ENCODE data around the gene EIF3I.

EIF3I gene

GRCh38 chr1:32221980-32222755 lies at the start of gene EIF3I, which contains the start of gene TMEM234:
TSS of gene EIF3I (plus strand) at chr1:32222407. CDS start at chr1:32222442, 35 bp downstream.
TSS of gene TMEM234 (minus strand) at chr1:32222353. CDS start at chr1:32222322, 31 bp downstream.
- Histone ChIP-seq H3K9ac (ENCODE audit: low read depth, low read length) (peak within 1 kb of the TSS; percentile 74), H3K27me3 (ENCODE audit: control insufficient read depth, insufficient read depth, low read length) (no peaks in the 10 kb centered on the region), H3K9me3 (ENCODE audit: control insufficient read depth, insufficient read depth, low read length) (no peaks in the 10 kb centered on the region), H3K4me1 (ENCODE audit: control insufficient read depth, insufficient read depth, low read length) (no peaks in the 10 kb centered on the region), H3K4me3 (ENCODE audit: low read depth, low read length) (peak within 1 kb of the TSS; percentile 96), H3K36me3 (ENCODE audit: control insufficient read depth, insufficient read depth, low read length) (peaks cover 22% of the 10 kb centered on the region)

- no peak overlapping the region for H3K9ac ChIP-seq (ENCODE audit: low read depth, low read length)
- H3K27me3 ChIP-seq (ENCODE audit: control insufficient read depth, insufficient read depth, low read length): no peaks in the 10 kb centered on the region
- no peaks in the 10 kb centered on the region for H3K9me3 ChIP-seq (ENCODE audit: control insufficient read depth, insufficient read depth, low read length)
- H3K36me3 ChIP-seq (ENCODE audit: control insufficient read depth, insufficient read depth, low read length): peaks cover 38% of the 10 kb centered on the region
- H3K4me3 ChIP-seq (ENCODE audit: low read depth, low read length): no peak overlapping the region
- H3K4me1 ChIP-seq (ENCODE audit: control insufficient read depth, insufficient read depth, low read length): peaks cover under 1% of the 10 kb centered on the region
Measured at GRCh38 chr1:32172621-32173245, 49.5 kb upstream of the EIF3I start.

- Histone ChIP-seq H3K4me1 (ENCODE audit: control insufficient read depth, insufficient read depth, low read length) (peaks cover 11% of the 10 kb centered on the region), H3K9me3 (ENCODE audit: control insufficient read depth, insufficient read depth, low read length) (no peaks in the 10 kb centered on the region)
Measured at GRCh38 chr1:32178380-32179192, 43.6 kb upstream of the EIF3I start.

GRCh38 chr1:32179193-32179442 lies 43.1 kb upstream of the EIF3I start:
- H3K9ac ChIP-seq (ENCODE audit: low read depth, low read length): peak overlapping the region; percentile 67
- H3K4me1 ChIP-seq (ENCODE audit: control insufficient read depth, insufficient read depth, low read length): peaks cover 11% of the 10 kb centered on the region

More at GRCh38 chr1:32178380-32179192, 43.6 kb upstream of the EIF3I start:
- Histone ChIP-seq H3K9ac (ENCODE audit: low read depth, low read length) (peak overlapping the region; percentile 67), H3K36me3 (ENCODE audit: control insufficient read depth, insufficient read depth, low read length) (peaks cover 12% of the 10 kb centered on the region), H3K27me3 (ENCODE audit: control insufficient read depth, insufficient read depth, low read length) (no peaks in the 10 kb centered on the region), H3K4me3 (ENCODE audit: low read depth, low read length) (peak overlapping the region; percentile 81)

GRCh38 chr1:32179443-32180185 lies 42.6 kb upstream of the EIF3I start, which contains the start of gene TXLNA:
TSS of gene TXLNA (plus strand) at chr1:32179675. CDS start at chr1:32180346, 671 bp downstream.
- Histone ChIP-seq H3K4me1 (ENCODE audit: control insufficient read depth, insufficient read depth, low read length) (peaks cover 11% of the 10 kb centered on the region), H3K9ac (ENCODE audit: low read depth, low read length) (peak within 1 kb of the TSS; percentile 90), H3K27me3 (ENCODE audit: control insufficient read depth, insufficient read depth, low read length) (no peaks in the 10 kb centered on the region), H3K36me3 (ENCODE audit: control insufficient read depth, insufficient read depth, low read length) (peaks cover 20% of the 10 kb centered on the region), H3K9me3 (ENCODE audit: control insufficient read depth, insufficient read depth, low read length) (no peaks in the 10 kb centered on the region), H3K4me3 (ENCODE audit: low read depth, low read length) (peak within 1 kb of the TSS; percentile 81)

More at GRCh38 chr1:32179193-32179442, 43.1 kb upstream of the EIF3I start:
- no peaks in the 10 kb centered on the region for H3K27me3 ChIP-seq (ENCODE audit: control insufficient read depth, insufficient read depth, low read length)
- no peaks in the 10 kb centered on the region for H3K9me3 ChIP-seq (ENCODE audit: control insufficient read depth, insufficient read depth, low read length)
- peak overlapping the region; percentile 81 for H3K4me3 ChIP-seq (ENCODE audit: low read depth, low read length)
- peaks cover 15% of the 10 kb centered on the region for H3K36me3 ChIP-seq (ENCODE audit: control insufficient read depth, insufficient read depth, low read length)

- Histone ChIP-seq H3K36me3 (ENCODE audit: control insufficient read depth, insufficient read depth, low read length) (peaks cover 26% of the 10 kb centered on the region), H3K4me1 (ENCODE audit: control insufficient read depth, insufficient read depth, low read length) (peaks cover 11% of the 10 kb centered on the region), H3K9ac (ENCODE audit: low read depth, low read length) (peak overlapping the region; percentile 90)
Measured at GRCh38 chr1:32180186-32181060, 41.8 kb upstream of the EIF3I start.

GRCh38 chr1:32181065-32181464 lies 41.1 kb upstream of the EIF3I start:
- H3K4me3 ChIP-seq (ENCODE audit: low read depth, low read length): peak overlapping the region; percentile 81
- H3K9ac ChIP-seq (ENCODE audit: low read depth, low read length): no peak overlapping the region
- peaks cover 11% of the 10 kb centered on the region for H3K4me1 ChIP-seq (ENCODE audit: control insufficient read depth, insufficient read depth, low read length)
- no peaks in the 10 kb centered on the region for H3K9me3 ChIP-seq (ENCODE audit: control insufficient read depth, insufficient read depth, low read length)
- H3K27me3 ChIP-seq (ENCODE audit: control insufficient read depth, insufficient read depth, low read length): no peaks in the 10 kb centered on the region
- peaks cover 26% of the 10 kb centered on the region for H3K36me3 ChIP-seq (ENCODE audit: control insufficient read depth, insufficient read depth, low read length)

More at GRCh38 chr1:32180186-32181060, 41.8 kb upstream of the EIF3I start:
- no peaks in the 10 kb centered on the region for H3K9me3 ChIP-seq (ENCODE audit: control insufficient read depth, insufficient read depth, low read length)
- no peaks in the 10 kb centered on the region for H3K27me3 ChIP-seq (ENCODE audit: control insufficient read depth, insufficient read depth, low read length)
- H3K4me3 ChIP-seq (ENCODE audit: low read depth, low read length): peak overlapping the region; percentile 81

- H3K36me3 ChIP-seq (ENCODE audit: control insufficient read depth, insufficient read depth, low read length): peaks cover 26% of the 10 kb centered on the region
- peaks cover 11% of the 10 kb centered on the region for H3K4me1 ChIP-seq (ENCODE audit: control insufficient read depth, insufficient read depth, low read length)
Measured at GRCh38 chr1:32181563-32181962, 40.6 kb upstream of the EIF3I start.

GRCh38 chr1:32182060-32182459 lies 40.1 kb upstream of the EIF3I start:
- H3K4me3 ChIP-seq (ENCODE audit: low read depth, low read length): no peak overlapping the region
- H3K36me3 ChIP-seq (ENCODE audit: control insufficient read depth, insufficient read depth, low read length): peaks cover 26% of the 10 kb centered on the region
- no peak overlapping the region for H3K9ac ChIP-seq (ENCODE audit: low read depth, low read length)
- peaks cover 11% of the 10 kb centered on the region for H3K4me1 ChIP-seq (ENCODE audit: control insufficient read depth, insufficient read depth, low read length)
- H3K9me3 ChIP-seq (ENCODE audit: control insufficient read depth, insufficient read depth, low read length): no peaks in the 10 kb centered on the region
- no peaks in the 10 kb centered on the region for H3K27me3 ChIP-seq (ENCODE audit: control insufficient read depth, insufficient read depth, low read length)

More at GRCh38 chr1:32181563-32181962, 40.6 kb upstream of the EIF3I start:
- Histone ChIP-seq H3K4me3 (ENCODE audit: low read depth, low read length) (no peak overlapping the region), H3K9ac (ENCODE audit: low read depth, low read length) (no peak overlapping the region), H3K27me3 (ENCODE audit: control insufficient read depth, insufficient read depth, low read length) (no peaks in the 10 kb centered on the region), H3K9me3 (ENCODE audit: control insufficient read depth, insufficient read depth, low read length) (no peaks in the 10 kb centered on the region)

- Histone ChIP-seq H3K36me3 (ENCODE audit: control insufficient read depth, insufficient read depth, low read length) (peaks cover 44% of the 10 kb centered on the region), H3K9ac (ENCODE audit: low read depth, low read length) (no peak overlapping the region), H3K4me3 (ENCODE audit: low read depth, low read length) (no peak overlapping the region), H3K9me3 (ENCODE audit: control insufficient read depth, insufficient read depth, low read length) (no peaks in the 10 kb centered on the region), H3K27me3 (ENCODE audit: control insufficient read depth, insufficient read depth, low read length) (no peaks in the 10 kb centered on the region), H3K4me1 (ENCODE audit: control insufficient read depth, insufficient read depth, low read length) (no peaks in the 10 kb centered on the region)
Measured at GRCh38 chr1:32184650-32185049, 37.6 kb upstream of the EIF3I start.
